Lung (tissue), 12 donors: ENCODE data around the gene SUMO3. TPM values are rescaled to one million over a fixed set of nuclear protein-coding genes. Genes with fewer than 3 reads are reported as not detected.

Experiments used
- ATAC-seq: fragments of 200-7000 bp; cut with Tn5 transposase; one replicate; pipeline ENCODE4 v1.9.1; 2020; ENCODE audit warnings: moderate number of reproducible peaks; ENCODE audit not compliant: insufficient read depth, low FRiP score
- DNase-seq, 3 donors: peaks; one replicate each; pipeline ENCODE4 v3.0.0-alpha.2; 2013 to 2017
- H3K27ac ChIP-seq, 2 donors: one replicate each; pipeline ENCODE4 v1.5.1; 2013; ENCODE audit warnings: mild to moderate bottlenecking in 2 of 2, moderate library complexity in 2 of 2, control low read depth in 1 of 2, inconsistent platforms in 1 of 2, low read depth in 1 of 2, low read length in 1 of 2
- H3K27me3 ChIP-seq, 3 donors: one replicate each; pipeline ENCODE4 v1.5.1; 2013; ENCODE audit warnings: low read length in 2 of 3; ENCODE audit not compliant: control insufficient read depth in 3 of 3, insufficient read depth in 3 of 3
- H3K36me3 ChIP-seq, 4 donors: one replicate each; pipeline ENCODE4 v1.5.1; 2013; ENCODE audit warnings: low read length in 4 of 4, mild to moderate bottlenecking in 1 of 4, moderate library complexity in 1 of 4; ENCODE audit not compliant: control insufficient read depth in 4 of 4, insufficient read depth in 4 of 4
- H3K4me1 ChIP-seq, 5 donors: one replicate each; pipeline ENCODE4 v1.5.1; 2013; ENCODE audit warnings: low read length in 5 of 5, mild to moderate bottlenecking in 2 of 5, moderate library complexity in 1 of 5; ENCODE audit not compliant: control insufficient read depth in 5 of 5, insufficient read depth in 5 of 5
- H3K4me3 ChIP-seq: one replicate; pipeline ENCODE4 v1.5.1; 2013; ENCODE audit warnings: mild to moderate bottlenecking, control low read depth, moderate library complexity
- H3K9ac ChIP-seq, 2 donors: one replicate each; pipeline ENCODE4 v1.5.1; 2013; ENCODE audit warnings: low read length in 2 of 2, control low read depth in 1 of 2; ENCODE audit not compliant: insufficient read depth in 1 of 2
- H3K9me3 ChIP-seq, 4 donors: one replicate each; pipeline ENCODE4 v1.5.1; 2013; ENCODE audit warnings: low read length in 3 of 4, mild to moderate bottlenecking in 1 of 4, moderate library complexity in 1 of 4; ENCODE audit not compliant: control insufficient read depth in 4 of 4, insufficient read depth in 3 of 4
- CTCF ChIP-seq: IDR thresholded peaks from 2 replicates; pipeline ENCODE4 v1.5.1; 2012; ENCODE audit warnings: mild to moderate bottlenecking; ENCODE audit errors: control extremely low read depth, extremely low read depth
- WGBS, 2 donors: extraction: QIAGEN DNeasy Blood & Tissue Kit; methylation state at CpG; one replicate each; pipeline ENCODE4 v1.1.7; 2013; 5-methylcytosine and 5-hydroxymethylcytosine counted together
- polyA plus RNA-seq, 2 donors: library from polyadenylated mRNA; stranded (reverse); fragments of 200-250 nt; gene quantifications; one replicate each; pipeline ENCODE4 v1.2.1, GENCODE V29; 2013
- total RNA-seq, 2 donors: library from RNA; depleted of rRNA in 1 of 2; stranded (reverse); fragments of >200 nt in 1 of 2; gene quantifications; one replicate each; pipeline ENCODE4 v1.2.1, GENCODE V29; 2014 to 2021
- donor health status: control.
- donor health status: control.
- donor health status: Bipolar disorder and iron deficiency.
- donor health status: healthy.
- donor health status: DM: yes; HTN: yes; CAD: no.

Gene SUMO3
- total and polyA plus RNA-seq, 4 donors = 40.4 to 96.4 (median 66.0) TPM

- H3K9me3 ChIP-seq = no peaks in the 10 kb centered on the region
- no peak for DNase-seq
- no peak for TF ChIP-seq CTCF
- WGBS, 2 donors = 73 to 76% methylated on average over 15 of the region's 15 CpGs
- H3K4me1 ChIP-seq = peaks cover 0 to 4% (median 0%) of the 10 kb centered on the region in 5 donors
- peaks cover 3 to 58% (median 32%) of the 10 kb centered on the region in 4 donors for H3K36me3 ChIP-seq
- no peak overlapping the region for H3K4me3 ChIP-seq
- no peak overlapping the region for H3K9ac ChIP-seq
- H3K27me3 ChIP-seq = no peaks in the 10 kb centered on the region
- H3K27ac ChIP-seq = no peak overlapping the region
- no peak for ATAC-seq
Observed at GRCh38 chr21:44858291-44858690, 40.4 kb upstream of the SUMO3 start.

- TF ChIP-seq CTCF = no peak
- Histone ChIP-seq H3K27ac (no peak overlapping the region), H3K9ac (no peak overlapping the region), H3K36me3 (peaks cover 3 to 61% (median 30%) of the 10 kb centered on the region in 4 donors), H3K9me3 (no peaks in the 10 kb centered on the region), H3K27me3 (no peaks in the 10 kb centered on the region), H3K4me1 (peaks cover 0 to 4% (median 0%) of the 10 kb centered on the region in 5 donors), H3K4me3 (no peak overlapping the region)
- ATAC-seq (no peak), DNase-seq (no peak)
- WGBS, 2 donors = 94 to 97% methylated on average over 16 of the region's 16 CpGs
Observed at GRCh38 chr21:44857127-44857892, 39.4 kb upstream of the SUMO3 start.

- H3K36me3 ChIP-seq = peaks cover 3 to 58% (median 33%) of the 10 kb centered on the region in 4 donors
- no peak for DNase-seq
Observed at GRCh38 chr21:44856131-44856530, 38.3 kb upstream of the SUMO3 start.

More at GRCh38 chr21:44856131-44856530, 38.3 kb upstream of the SUMO3 start:
- Histone ChIP-seq H3K4me1 (peaks cover 0 to 4% (median 0%) of the 10 kb centered on the region in 5 donors), H3K4me3 (no peak overlapping the region), H3K27me3 (no peaks in the 10 kb centered on the region), H3K9me3 (no peaks in the 10 kb centered on the region), H3K9ac (no peak overlapping the region), H3K27ac (no peak overlapping the region)
- no peak for ATAC-seq
- no peak for TF ChIP-seq CTCF
- 91 to 94% methylated on average over 17 of the region's 17 CpGs for WGBS, 2 donors
